ENCODE data around the gene NEU4.
"Not testable (repeated sequence)": the region's sequence is repeated elsewhere in the genome, so short reads cannot be mapped to it uniquely, and the experiment has no call there.

NEU4 gene

DNA sequence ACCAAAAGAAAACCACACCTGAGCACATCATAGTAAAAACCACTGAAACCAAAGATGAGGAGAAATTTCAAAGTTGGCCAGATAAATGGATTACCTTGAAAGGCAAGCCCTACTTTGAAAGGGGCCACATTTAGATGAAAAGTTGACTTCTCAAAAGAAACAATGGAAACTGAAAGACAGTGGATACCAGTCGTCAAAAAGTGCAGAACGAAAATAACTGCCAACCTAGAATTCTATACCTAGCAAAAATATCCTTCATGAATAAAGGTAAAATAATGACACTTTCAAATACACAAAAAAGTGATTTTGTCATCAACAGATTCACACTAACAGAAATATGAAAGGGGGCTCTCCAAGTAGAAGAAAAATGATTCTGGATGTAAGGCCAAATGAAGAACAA lies 18.4 kb downstream of the NEU4 start:
- no peak for DNase-seq (ENCODE audit: low read depth)
- no peak overlapping the region for H3K4me3 ChIP-seq (ENCODE audit: low read length)
- TF ChIP-seq, protein P1, sequence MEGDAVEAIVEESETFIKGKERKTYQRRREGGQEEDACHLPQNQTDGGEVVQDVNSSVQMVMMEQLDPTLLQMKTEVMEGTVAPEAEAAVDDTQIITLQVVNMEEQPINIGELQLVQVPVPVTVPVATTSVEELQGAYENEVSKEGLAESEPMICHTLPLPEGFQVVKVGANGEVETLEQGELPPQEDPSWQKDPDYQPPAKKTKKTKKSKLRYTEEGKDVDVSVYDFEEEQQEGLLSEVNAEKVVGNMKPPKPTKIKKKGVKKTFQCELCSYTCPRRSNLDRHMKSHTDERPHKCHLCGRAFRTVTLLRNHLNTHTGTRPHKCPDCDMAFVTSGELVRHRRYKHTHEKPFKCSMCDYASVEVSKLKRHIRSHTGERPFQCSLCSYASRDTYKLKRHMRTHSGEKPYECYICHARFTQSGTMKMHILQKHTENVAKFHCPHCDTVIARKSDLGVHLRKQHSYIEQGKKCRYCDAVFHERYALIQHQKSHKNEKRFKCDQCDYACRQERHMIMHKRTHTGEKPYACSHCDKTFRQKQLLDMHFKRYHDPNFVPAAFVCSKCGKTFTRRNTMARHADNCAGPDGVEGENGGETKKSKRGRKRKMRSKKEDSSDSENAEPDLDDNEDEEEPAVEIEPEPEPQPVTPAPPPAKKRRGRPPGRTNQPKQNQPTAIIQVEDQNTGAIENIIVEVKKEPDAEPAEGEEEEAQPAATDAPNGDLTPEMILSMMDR (IDR thresholded peaks at IDR 0.05; ENCODE audit: insufficient read depth, low read depth, low read length, missing control alignments) = no peak

DNA sequence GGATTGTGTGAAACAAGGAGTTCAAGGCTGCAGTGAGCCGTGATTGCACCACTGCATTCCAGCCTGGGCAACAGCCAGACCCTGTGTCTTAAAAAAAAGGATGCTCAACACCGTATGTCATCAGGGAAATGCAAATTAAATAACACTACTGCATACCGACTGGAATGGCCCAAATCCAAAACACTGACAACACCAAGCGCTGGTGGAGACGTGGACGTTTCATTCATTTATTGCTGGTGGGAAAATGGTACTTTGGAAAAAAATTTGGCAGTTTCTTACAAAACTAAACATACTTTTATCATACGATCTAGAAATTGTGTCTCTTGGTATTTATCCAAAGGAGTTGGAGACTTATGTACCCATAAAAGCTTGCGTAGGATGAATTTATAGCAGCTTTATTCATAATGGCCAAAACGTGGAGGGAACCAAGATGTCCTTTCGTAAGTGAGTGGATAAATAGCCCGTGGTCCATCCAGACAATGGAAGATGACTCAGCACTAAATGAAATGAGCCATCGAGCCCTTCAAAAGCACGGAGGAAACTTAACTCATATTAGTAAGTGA lies 24.2 kb downstream of the NEU4 start:
- H3K4me3 ChIP-seq (ENCODE audit: low read length) = no peak overlapping the region
- TF ChIP-seq, protein P1 (IDR thresholded peaks at IDR 0.05; ENCODE audit: insufficient read depth, low read depth, low read length, missing control alignments) = no peak
- DNase-seq (ENCODE audit: low read depth) = no peak

DNA sequence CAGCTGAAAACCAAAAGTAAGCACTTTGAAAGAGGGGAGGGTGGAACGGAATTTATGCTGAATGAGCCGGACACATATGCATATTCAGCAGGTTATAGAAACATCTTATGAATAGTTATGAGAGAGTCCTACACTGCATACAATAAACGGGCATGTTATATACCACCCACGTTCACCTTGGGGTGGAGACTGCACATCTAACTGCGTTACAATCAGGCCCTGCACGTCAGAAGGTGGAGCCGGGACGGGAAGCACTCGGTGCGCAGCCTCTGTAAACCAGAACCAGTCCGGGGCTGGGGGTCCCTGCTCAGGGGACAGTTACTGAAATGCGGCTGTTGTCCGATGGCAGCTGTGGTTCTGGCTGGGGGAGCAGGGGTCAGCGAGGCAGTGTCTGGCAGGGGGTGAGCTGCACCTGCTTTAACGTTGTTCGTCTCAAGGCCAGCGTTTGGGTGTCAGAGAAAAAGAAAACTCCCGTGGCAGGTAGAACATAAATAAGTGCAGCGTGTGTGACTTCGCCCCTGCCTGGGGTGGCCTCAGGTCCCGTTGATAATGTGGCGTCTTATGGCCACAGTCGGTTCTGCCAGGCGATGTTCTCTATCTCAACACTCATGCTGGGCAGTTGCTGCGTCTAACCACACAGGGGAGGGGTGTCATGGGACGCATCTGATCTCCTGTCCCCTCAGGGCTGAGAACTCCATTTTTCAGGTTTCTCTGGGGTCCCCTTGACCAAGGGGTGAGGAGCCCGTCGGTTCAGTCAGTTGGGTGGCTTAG lies 24.9 kb downstream of the NEU4 start:
- not testable (repeated sequence) for DNase-seq (ENCODE audit: low read depth); H3K4me3 ChIP-seq (ENCODE audit: low read length)

DNA sequence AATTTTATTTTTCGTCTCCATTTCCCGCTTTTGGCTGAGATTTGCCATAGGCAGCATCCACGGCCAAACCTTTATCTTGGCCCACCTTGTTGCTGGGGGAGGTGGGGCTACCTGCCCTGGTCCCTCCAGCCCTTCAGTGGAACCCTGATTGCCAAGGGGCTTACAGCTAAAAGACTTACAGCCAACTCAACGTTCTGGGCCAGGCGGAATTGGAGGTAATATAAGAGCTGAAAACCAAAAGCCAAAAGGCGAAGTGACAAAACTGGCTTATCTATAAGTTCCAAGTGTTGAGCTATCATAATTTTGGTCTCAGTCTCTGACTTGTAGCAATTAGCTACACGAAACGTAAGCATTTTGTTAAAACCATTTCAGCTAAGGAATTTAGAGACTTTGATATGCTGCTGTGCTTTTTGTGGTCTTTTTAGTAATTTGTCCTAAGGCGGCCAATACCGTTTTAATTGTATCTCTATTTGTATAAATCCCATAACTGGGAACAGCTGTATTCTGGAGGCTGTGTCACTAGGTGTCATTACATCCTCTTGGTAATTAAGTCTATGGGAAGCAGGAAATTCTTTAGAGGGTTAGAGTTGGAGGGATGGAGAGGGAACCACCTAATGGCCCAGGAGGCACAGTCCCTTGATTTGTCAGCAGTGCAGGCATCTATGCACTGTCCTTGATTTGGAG lies 25.7 kb downstream of the NEU4 start:
- TF ChIP-seq, protein P1 (IDR thresholded peaks at IDR 0.05; ENCODE audit: insufficient read depth, low read depth, low read length, missing control alignments) = no peak

DNA sequence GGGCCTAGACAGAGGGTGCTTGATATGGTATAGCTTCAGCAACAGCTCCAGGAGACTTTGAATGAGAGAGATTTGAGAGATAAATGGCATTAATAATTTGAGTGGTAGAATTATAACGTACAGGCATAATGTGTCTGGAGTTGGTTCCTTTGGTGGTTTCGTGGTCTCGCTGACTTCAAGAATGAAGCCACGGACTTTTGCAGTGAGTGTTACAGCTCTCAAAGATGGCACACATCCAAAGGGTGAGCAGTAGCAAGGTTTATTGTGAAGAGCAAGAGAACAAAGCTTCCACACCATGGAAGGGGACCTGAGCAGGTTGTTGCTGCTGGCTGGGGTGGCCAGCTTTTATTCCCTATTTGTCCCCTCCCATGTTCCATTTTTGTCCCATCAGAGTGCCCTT lies 26.6 kb downstream of the NEU4 start:
- H3K4me3 ChIP-seq (ENCODE audit: low read length) = no peak overlapping the region
- no peak for DNase-seq (ENCODE audit: low read depth)
- TF ChIP-seq, protein P1 (IDR thresholded peaks at IDR 0.05; ENCODE audit: insufficient read depth, low read depth, low read length, missing control alignments) = no peak

More for the DNA sequence above, 25.7 kb downstream of the NEU4 start:
- H3K4me3 ChIP-seq (ENCODE audit: low read length) = no peak overlapping the region
- no peak for DNase-seq (ENCODE audit: low read depth)

DNA sequence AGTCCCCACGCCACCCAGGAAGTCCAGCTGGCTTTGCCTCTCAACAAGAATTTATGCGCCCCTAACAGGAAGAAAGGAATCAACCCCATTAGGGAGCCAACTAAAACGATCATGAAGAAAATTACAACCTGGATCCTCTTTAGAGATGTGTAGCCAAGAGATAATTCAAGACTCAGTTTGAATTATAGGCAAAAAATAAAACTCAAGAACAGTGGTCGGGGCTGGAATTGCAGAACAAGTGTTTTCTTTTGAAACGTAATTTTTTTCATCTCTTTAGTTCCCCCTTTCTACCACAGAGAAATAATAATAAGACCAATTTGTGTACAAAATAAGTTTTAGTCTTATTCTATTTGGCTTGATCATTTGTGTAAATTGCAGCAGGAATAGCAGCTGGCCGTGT lies 27.3 kb downstream of the NEU4 start:
- H3K4me3 ChIP-seq (ENCODE audit: low read length) = no peak overlapping the region
- TF ChIP-seq, protein P1 (IDR thresholded peaks at IDR 0.05; ENCODE audit: insufficient read depth, low read depth, low read length, missing control alignments) = no peak
- no peak for DNase-seq (ENCODE audit: low read depth)

DNA sequence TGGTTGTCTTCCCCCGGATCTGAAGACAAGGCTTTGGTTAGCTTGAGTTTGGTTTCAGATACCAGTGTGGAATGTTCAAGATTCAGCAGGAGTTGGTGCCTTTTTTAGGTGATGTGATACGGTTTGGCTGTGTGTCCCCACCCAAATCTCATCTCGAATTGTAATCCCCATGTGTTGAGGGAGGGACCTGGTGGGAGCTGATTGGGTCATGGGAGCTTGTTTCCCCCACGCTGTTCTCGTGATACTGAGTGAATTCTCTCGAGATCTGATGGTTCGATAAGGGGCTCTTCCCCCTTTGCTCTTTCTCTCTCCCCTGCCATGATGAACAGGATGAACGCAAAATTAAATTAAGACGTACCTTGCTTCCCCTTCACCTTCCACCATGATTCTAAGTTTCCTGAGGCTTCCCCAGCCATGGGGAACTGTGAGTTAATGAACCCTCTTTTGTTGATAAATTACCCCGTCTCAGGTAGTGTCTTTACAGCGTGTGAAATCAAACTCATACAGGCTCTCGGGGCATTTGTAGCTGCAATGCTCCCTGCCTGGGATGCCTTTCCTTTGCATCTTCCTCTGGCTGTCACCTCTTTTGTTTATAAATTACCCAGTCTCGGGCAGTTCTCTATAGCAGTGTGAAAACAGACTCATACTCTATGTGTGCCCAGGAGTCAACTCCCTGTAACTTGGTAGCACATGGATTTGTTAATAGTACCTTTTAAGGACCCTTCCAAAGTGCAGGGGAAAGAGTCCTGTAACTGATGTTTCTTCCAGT lies 28.4 kb downstream of the NEU4 start:
- TF ChIP-seq, protein P1 (IDR thresholded peaks at IDR 0.05; ENCODE audit: insufficient read depth, low read depth, low read length, missing control alignments) = no peak
- no peak for DNase-seq (ENCODE audit: low read depth)
- H3K4me3 ChIP-seq (ENCODE audit: low read length) = no peak overlapping the region

Data from epithelial cell of esophagus (primary cell).